Dermis blood vessel endothelial cell (primary cell): ENCODE measurements around the gene S100G. TPM values are rescaled to one million over a fixed set of nuclear protein-coding genes. Genes with fewer than 3 reads are reported as not detected.

Source experiments
- DNase-seq: peaks from one replicate; pipeline ENCODE4 v3.0.0; 2010
- total RNA-seq: library from RNA; depleted of rRNA; stranded (reverse); fragments of >200 nt; gene quantifications from 2 replicates; pipeline ENCODE4 v1.2.3, GENCODE V29; 2014

S100G gene
- total RNA-seq, 1 donor from 2014 or later, result not detected

GRCh38 chrX:16651391-16652024, 1.6 kb downstream of the S100G start:
- DNase-seq, result no peak

- DNase-seq, result no peak
Observed at GRCh38 chrX:16653424-16653823, 3.5 kb downstream of the S100G start.

DNA sequence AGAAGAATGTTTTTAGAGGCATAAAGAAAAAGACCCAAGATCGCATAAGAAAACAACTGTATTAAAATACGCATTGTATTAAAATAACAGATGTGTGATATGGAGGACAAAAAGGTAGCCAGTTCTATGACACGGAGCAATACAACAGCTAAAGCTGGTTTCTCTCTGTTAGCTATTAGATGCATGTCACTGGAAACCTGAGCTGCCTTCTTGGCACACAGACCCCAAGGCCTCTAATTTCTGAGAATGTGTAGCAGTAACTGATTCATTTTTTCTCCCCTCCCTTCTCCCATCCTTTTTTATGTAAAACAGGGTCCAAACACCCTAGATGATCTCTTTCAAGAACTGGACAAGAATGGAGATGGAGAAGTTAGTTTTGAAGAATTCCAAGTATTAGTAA, 4.1 kb downstream of the S100G start:
- no peak for DNase-seq

- peak; percentile 60 for DNase-seq
Observed at GRCh38 chrX:16658284-16658683, 8.3 kb downstream of the S100G start.

DNA sequence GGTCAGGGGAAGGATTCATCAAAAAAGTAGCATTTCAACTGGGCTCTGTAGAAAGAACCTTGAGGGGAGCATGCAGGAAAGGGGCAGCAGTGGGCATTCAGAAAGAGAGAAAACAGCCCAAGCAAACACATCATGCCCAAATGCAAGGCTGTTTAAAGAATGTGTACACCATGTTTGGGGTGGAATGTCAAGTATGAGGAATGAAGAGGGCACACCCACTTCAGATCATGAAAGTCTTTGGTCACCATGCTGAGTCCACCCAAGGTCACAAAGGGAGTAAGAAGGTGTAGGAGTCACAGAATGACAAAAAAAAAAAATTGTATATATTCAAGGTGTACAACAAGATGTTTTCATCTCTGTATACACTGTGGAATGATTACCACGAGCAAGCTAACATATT, 9.4 kb downstream of the S100G start:
- no peak for DNase-seq

DNA sequence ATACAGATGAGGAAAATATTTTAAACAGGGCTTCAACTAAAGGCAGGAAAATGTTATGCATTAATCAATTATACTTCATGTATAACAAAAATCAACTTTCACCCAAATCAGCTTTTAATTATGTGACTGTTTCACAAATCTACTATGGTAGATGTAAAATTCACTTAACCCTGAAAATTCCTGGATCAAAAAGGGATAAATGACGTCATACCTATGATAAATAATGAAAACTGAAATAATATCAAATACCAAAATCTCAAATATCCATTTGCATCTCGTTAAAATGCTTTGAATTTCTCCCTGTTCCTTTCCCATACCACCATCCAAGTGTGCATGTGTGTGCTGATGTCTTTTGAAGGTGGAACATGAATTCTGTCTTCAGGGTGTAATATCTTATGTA, 11.5 kb downstream of the S100G start:
- DNase-seq, result no peak

GRCh38 chrX:16662402-16662801, 12.4 kb downstream of the S100G start:
- DNase-seq, result no peak

GRCh38 chrX:16664074-16664473, 14.1 kb downstream of the S100G start:
- peak; percentile 45 for DNase-seq

GRCh38 chrX:16664626-16665025, 14.7 kb downstream of the S100G start:
- peak; percentile 29 for DNase-seq

DNA sequence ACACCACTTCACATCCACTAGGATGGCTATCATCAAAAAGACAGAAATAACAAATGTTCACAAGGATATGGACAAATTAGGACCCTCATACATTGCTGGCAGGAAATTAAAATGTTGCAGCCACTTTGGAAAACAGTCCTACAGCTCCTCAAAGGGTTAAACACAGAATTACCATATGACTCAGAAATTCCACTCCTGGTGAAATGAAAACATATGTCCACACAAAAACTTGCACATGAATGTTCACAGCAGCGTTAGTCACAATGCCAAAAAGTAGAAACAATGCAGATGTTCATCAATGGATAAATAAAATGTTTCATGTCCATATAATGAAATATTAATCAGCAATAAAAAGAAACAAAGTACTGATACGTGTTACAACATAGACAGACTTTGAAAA, 15.1 kb downstream of the S100G start:
- DNase-seq, result peak; percentile 32

DNA sequence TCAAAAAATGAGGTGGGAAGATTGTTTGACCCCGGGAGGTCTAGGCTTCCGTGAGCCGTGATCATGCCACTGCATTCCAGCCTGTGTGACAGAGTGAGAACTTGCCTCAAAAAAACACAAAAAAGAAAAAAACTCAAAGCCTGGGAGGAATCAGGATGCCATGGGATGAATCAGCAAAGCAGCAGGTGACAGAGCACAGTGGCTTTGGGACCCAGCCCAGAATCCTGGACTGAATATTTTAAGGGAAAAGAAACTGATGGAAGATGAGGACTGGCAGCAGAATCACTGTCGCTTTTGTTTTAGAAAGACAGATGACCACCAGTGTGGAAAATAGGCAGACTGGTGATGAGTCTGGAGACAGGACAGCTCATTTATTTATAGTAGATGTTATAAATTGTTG, 16.6 kb downstream of the S100G start:
- peak; percentile 76 for DNase-seq

GRCh38 chrX:16671005-16671404, 21.0 kb downstream of the S100G start:
- DNase-seq, result peak; percentile 75

- peak; percentile 15 for DNase-seq
Observed at GRCh38 chrX:16678689-16679088, 28.7 kb downstream of the S100G start.

DNA sequence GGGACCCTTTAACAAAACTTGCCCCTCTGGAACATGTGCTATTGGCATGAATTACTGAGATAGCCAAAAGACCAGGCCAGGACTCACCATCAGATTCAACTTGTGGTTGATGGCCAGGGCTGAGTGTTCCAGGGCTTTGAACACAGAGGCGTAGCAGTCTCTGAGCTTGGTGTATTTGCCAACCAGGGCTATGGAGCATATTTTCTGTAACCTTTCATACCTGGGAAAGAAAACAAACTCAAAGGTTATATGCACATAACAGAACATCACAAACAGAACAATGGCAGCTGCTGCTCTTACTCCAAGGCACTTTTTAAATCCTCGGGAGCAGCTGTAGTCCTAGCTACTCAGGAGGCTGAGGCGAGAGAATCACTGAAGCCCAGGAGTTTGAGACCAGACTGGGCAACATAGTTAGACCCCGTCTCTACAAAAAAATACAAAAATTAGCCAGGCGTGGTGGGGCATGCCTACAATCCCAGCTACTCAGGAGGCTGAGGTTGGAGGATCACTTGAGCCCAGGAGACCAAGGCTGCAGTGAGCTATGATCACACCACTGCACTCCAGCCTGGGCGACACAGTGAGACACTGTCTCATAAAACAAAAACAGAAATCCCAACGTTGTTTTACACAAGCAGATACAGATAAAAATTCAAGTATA, 33.2 kb downstream of the S100G start:
- DNase-seq, result no peak

DNA sequence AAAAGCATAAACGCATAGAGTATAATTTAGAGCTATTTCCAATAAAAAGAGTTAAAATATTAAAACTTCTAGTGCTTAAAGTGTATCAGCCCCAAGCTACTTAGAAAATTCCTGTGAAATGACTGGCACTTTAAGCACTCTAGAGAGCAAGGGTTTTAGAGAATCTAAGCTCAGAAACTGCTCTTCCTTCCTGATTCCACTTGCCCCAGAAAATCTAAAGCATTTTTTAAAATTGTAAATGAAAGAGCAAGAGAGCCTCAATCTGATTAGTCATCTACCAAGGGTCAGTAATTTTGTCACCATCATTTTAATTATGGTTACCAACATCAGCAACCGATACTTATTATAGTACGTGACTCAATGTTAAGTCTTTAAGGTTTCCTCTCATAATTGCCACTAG, 37.6 kb downstream of the S100G start:
- no peak for DNase-seq

- peak; percentile 72 for DNase-seq
Observed at GRCh38 chrX:16695079-16695676, 45.2 kb downstream of the S100G start.

GRCh38 chrX:16696956-16697355, 47.0 kb downstream of the S100G start:
- DNase-seq, result no peak

DNA sequence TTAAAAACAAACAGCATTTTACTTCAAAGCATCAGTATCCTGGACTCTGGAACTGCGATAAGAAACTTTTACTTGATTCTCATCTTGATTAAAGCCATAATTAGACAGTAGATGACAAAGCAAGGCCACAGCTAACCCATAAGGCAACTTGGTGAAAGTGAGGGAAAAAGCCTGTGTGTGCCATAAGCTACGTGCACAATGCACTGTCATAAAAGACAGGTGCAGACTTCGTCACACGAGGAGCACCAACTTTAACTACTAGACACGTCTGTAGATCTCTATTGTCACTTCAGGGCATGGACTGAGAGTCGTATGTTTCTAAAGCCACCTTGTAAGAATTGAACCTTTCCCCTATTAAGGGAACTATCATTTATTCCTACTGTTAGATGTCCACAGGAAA, 49.4 kb downstream of the S100G start:
- DNase-seq, result no peak

DNA sequence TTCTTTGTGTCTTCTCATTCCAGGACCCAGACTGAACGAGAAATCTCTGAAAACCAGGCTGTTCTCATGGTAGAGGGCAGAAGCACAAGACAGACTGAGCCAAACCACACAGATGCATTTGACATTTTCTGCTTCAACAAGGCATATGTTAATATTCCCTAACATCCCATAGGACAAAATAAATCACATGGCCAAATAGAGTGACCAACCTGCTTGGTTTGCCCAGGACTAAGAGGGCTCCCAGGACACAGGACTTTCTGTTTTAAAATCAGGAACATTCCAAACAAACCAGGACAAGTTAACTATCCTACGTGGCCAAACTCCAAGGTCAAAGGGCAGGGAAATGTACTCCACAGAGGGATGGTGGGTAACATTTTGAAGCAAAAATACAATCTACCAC, 50.8 kb downstream of the S100G start:
- DNase-seq, result no peak

- DNase-seq, result no peak
Observed at GRCh38 chrX:16702700-16703599, 53.0 kb downstream of the S100G start.
